ENCODE measurements around the gene PRDM16.

PRDM16 gene

GRCh38 chr1:3068564-3069431, at the start of gene PRDM16:
PRDM16 (plus strand) TSS chr1:3069203; CDS start chr1:3069260, 57 bp downstream.
- no peak for DNase-seq

DNA sequence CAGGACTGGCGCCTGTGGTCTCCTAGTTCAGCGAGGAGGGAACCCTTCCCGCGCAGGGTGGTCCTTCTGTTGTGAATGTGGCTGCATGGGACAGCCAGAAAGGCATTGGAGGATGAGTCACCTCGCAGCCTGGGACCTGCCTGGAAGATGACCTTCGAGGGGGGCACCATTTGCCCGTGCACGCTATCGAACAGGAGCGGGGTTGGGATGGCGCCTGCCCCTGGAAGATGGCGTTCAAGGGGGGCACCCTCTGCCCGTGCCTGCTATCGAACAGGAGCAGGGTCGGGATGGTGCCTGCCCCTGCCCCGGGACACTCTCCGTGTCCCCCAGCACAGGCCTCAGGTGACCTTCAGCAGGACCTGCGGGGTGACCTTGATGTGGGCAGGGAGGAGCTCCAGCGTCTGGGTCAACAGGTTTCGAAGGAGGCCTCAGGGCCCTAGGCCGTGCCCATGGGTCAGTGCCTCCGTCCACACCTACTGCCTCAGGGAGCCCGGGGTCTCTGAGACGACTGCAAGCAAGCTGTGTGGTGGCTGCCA, 49.4 kb upstream of the PRDM16 start:
- no peak for DNase-seq

DNA sequence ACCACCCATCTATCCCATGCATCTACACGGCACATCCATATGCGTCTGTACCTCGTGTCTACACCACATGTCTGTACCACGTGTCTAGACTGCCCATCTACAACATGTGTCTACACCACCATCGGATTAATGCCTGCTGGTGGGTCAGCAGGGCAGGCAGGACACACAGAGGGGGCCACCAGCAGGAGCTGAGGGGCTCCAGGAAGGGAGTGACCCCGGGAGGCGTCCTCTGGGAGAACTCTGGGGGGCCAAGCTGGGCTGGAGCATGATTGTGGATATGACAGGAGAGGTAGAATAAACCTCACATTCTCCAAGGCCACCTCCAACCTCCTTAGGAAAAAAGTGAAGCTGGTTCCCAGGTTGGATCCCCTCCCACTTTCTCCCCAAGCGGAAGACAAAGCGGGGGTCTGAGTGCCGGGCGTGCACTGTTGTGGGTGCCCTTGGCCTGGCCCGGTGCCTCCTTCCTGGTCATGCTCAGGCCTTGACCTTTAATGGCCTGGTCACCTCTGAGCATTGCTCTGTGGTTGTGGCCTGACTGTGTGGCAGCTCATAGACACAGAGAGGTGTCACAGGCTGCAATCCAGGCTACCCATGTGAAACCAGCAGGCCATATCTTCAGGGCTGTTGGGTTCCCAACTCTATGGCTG, 48.6 kb upstream of the PRDM16 start:
- no peak for DNase-seq

GRCh38 chr1:3021233-3021671, 47.8 kb upstream of the PRDM16 start, which contains the start of gene ACTRT2:
ACTRT2 (plus strand) TSS chr1:3021467; CDS start chr1:3021687, 220 bp downstream.
- DNase-seq, result no peak

DNA sequence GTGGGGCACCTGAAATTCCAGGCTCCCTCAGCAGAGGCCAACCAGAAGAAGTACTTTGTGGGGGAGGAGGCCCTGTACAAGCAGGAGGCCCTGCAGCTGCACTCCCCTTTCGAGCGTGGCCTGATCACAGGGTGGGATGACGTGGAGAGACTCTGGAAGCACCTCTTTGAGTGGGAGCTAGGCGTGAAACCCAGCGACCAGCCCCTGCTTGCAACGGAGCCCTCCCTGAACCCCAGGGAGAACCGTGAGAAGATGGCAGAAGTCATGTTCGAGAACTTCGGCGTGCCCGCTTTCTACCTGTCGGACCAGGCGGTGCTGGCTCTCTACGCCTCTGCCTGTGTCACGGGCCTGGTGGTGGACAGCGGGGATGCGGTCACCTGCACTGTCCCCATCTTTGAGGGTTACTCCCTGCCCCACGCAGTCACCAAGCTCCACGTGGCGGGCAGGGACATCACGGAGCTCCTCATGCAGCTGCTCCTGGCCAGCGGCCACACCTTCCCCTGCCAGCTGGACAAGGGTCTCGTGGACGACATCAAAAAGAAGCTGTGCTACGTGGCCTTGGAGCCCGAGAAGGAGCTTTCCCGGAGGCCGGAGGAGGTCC, 47.1 kb upstream of the PRDM16 start:
- no peak for DNase-seq

- no peak for DNase-seq
These were observed 46.5 kb upstream of the PRDM16 start for GRCh38 chr1:3022511-3022973.

- DNase-seq, result no peak
These were observed 46.0 kb upstream of the PRDM16 start for GRCh38 chr1:3022976-3023375.

DNA sequence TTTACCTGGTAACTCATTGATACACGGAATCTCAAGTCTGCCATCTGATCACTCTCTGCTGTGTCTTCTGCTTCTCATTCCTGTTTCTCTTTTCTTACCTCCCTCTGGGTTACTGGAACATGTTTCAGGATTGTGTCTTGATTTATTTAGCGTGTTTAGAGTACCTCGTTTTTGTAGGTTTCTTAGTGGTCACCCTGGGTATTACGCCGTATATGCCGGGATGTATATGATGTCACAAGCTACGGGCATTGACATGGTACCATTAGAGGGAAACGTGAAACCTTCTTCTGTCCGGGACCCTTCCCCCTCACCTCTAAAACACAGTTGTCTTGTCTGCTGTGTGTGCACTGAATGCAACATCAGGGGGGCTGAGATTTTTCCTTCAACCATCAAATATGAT, 45.0 kb upstream of the PRDM16 start:
- DNase-seq, result no peak

DNA sequence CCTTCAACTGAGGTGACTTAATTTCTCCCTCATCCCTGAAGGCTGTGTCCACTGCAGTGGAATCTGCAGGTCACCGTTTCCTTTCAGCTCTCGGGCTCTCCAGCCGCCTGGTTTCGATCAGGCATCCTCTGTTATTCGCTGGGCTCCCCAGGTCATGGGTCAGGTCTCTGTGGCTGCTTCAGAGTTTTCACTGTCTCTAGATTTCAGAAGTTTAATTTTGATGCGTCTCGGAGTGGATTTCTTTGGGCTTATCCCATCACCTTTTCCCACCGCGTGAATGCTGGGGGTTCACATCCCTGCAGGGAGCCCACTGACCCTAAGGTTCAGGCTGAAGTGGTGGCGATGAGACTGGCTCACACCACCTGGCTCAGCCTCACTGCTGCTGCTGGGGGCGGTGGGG, 44.4 kb upstream of the PRDM16 start:
- no peak for DNase-seq

GRCh38 chr1:3026124-3026523, 42.9 kb upstream of the PRDM16 start:
- no peak for DNase-seq

DNA sequence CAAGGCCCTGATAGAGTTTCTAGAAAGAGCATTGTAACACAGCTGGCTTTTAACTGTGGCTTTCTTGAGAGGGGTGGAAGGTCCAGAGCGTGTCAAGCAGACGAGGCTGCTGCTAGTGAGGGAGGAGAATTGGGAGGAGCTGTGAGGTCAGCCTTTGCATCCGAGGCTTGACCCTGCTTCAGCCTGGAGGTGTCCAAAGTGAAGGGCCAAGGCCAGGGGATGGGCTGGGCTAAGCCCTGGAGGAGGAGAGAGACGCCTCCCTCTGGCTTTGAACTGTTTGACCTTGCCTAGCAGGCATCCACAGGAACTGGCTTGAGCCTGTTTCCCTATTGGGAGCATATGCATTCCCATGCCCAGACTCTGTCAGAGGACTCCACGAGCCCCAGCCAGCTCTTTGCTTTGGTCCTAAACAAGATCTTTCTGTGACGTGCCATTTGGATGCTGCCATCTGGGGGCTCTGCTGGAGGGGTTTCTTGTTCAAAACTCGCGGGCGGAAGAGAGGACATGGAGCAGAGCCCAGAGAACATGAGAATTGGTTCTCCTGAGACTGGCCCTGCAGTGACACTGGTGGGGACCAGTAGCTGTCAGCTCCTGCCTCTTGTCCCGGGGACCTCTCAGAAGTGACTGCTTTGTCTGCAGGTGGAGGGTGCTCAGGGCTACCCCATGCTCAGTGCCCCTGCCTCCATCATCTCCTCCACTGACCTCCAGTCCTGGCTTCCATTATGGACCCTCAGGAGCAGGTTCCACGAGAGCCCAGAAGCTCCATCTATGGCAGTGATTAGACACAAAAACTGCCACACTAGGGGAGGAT, 42.2 kb upstream of the PRDM16 start:
- DNase-seq, result no peak

DNA sequence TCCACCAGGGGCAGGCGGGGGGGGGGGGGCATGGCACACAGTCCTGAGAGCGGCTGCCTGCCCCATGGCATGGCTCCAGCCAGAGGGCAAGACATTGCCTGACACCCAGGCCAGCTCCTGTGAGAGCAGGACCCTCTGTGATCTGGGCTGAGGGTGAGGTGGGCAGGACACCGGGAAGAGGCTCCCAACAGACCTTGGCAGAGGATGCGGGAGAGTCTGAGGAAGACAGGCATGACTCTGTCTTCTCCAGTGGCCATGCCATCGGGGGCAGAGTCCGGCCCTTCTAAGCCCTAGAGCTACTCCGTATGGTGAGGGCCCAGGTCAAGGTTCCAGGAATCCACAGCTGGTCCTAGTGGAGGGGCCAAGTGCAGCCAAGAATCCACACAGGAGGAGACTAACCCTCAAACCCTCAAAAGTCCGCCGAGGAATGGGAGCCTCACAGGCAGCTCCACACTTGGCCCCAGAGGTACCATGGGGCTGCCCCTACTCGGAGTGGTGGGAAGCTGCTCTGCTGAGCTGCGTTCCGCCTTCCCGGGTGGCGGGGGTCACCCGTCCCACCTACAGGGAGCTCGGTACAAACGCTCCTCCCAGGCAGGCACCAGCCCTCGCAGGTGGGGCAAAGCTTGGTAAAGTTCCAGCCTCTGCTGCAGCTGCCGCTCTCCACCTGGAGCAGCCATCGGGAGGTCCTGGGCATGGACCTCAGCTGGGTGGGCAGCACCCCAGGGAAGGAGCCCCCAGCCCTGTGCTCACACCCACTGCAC, 41.2 kb upstream of the PRDM16 start:
- no peak for DNase-seq

- DNase-seq, result peak; percentile 7 to 47
These were observed 40.3 kb upstream of the PRDM16 start for GRCh38 chr1:3028531-3029282.

DNA sequence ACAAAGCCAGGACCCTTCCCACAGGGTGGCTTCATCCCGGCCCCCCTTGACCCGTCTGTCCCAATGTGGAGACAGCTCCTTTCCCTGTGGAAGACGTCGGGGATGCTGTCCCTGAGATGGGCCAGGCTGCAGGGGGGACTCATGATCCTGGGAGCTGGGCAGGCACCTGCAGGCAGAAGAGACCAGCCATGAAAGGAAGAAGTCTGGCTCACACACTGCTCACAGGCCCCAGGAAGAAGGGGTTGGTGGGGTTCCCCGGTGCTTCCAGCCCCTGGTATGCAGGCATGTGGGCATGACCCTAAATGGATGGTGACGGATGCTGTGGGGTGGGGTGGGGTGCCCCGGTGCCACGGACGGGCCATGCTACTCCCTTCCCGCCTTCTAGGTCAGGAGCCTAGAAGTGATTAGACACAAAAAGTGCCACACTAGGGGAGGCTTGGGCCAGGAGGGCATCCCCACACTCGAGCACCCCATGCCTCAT, 39.5 kb upstream of the PRDM16 start:
- DNase-seq, result no peak

DNA sequence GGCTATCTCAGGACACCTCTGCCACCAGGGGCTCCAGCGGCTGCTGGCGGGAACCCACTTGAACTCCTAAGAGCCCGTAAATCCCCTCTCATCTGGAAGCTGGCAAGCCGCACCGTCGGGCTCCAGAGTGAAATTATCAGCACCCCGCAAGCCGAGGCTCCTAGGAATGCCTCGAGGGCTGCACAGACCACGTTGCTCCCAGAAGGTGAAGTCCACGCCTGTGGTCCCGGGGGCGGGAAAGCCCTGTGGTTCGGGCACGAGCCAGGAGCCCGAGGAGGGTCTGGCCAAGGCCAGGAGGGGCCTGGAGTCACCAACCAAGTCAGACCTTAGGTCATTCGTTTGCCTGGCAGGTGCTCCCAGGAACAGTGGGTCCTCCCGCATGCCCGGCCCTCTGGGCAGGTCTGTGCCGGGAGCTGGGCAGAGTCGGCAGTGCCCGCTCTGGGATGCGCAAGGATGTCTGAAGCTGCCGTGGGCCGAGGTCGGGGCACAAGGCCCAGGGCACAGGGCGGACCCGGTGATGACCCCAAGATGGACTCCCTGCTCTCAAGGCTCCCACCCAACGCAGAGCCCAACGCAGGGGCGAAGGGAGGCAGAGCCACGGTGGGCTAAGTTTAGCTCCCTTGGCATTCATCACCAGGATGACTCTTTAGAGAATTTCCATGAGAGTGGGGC, 38.9 kb upstream of the PRDM16 start:
- no peak for DNase-seq

- DNase-seq, result no peak
These were observed 38.2 kb upstream of the PRDM16 start for GRCh38 chr1:3030663-3031381.

DNA sequence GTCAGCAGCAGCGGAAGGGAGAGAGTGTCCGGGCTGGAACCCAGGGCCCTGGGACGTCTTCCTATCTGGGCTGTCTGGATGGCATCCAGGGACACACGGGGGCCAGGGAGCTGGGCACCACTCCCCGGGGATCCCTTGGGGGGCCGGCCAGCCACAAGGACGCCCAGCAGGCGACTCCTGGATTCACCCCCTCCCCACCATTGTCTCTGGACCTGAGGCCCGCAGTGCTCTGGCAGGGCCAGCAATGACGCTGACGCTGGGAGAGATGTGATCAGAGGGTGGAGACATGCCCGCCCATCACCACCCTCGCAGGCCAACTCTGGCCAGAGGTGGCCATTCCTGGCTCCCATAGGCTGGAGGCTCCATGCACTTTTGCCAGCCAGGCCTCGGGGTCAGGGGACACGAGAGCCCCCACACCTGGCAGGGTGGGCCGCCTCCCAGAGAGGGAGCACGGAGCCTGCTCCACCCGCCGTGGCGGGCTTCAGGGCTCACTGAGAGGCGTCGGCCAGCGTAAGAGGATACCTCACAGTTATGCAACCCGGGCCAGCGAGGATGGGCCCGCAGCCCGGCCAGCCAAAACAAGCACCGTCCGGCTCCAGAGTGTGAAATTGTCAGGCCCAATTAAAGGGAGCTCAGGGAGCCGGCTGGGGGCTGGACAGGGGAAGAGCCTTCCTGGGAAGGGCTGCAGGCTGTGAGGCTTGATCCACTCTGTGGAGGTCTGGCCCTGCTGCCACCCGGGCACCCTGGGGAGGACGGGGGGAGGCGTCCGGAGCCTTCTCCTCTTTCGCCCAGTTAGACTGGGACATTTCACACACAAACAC, 37.4 kb upstream of the PRDM16 start:
- DNase-seq, result no peak

GRCh38 chr1:3032371-3033039, 36.5 kb upstream of the PRDM16 start:
- DNase-seq, result no peak
